ENCODE data around the gene TCEA2. TPM values are rescaled to one million over a fixed set of nuclear protein-coding genes. Genes with fewer than 3 reads are reported as not detected.

Gene TCEA2
- total RNA-seq, 1 experiment from 2014 or later, result 48.3 TPM

DNA sequence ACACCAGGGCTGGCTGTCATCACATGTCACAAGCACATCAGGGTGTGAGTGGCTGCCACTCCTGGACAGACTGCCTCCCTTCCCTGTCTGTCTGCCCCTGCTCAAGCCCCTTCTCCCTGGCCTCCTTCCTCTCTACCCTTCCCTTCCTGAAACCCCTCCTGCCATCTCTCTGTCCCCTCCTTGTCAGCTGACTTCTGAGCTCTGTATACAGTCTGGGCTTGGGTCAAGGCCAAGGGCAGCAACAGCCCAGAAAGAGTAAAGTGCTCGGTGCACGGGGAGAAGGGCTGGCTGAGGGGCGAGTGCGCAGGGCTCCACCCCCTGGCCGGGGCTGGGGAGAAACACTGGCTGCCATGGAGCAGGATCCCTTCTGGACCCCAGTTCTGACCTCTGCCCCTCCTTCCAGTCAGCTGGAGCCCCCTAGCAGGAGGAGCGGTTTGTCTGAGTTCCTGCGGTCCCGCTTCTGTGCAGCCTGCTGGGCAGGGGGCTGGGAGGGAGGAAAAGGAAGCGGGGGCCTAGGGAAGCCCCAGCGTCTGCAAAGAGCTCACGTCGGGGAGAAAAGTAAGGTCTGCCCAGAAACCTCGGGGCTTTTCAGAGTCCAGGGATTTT lies 19.2 kb downstream of the TCEA2 start:
- H3K4me3 Mint-ChIP-seq (ENCODE audit: unreplicated experiment), result peak overlapping the region; percentile 65
- no TSS peak for BruUV-seq (replicated peaks)
- intact Hi-C loops (cut with micrococcal nuclease; ENCODE audit: unreplicated experiment), result no loop called here
- Histone ChIP-seq H3K27me3 (replicated peaks; ENCODE audit: control insufficient read depth, insufficient read depth, low read length) (peaks cover 4% of the 10 kb centered on the region), H3K4me1 (peaks cover 35% of the 10 kb centered on the region), H3K9me3 (no peaks in the 10 kb centered on the region), H3K4me3 (ENCODE audit: low read depth, low read length) (no peak overlapping the region), H3K36me3 (ENCODE audit: control insufficient read depth, insufficient read depth, low read length) (no peaks in the 10 kb centered on the region)
- peaks cover 24% of the 10 kb centered on the region for H3K4me1 Mint-ChIP-seq (ENCODE audit: low read depth, unreplicated experiment)
- H3K9me3 Mint-ChIP-seq (ENCODE audit: unreplicated experiment), result no peaks in the 10 kb centered on the region
- DNase-seq, result no peak
- H3K27ac Mint-ChIP-seq (ENCODE audit: unreplicated experiment), result no peak overlapping the region
- H3K27me3 Mint-ChIP-seq (ENCODE audit: insufficient read depth, unreplicated experiment), result peaks cover 15% of the 10 kb centered on the region
- CTCF ChIA-PET, result interaction anchor here (0.6 to 3.8 kb wide), 8 partner anchors 16 to 102 kb away, joined by 3 to 17 read pairs (median 8); partner anchors contain the start of genes PRPF6 and TCEA2
- peaks cover 6% of the 10 kb centered on the region for H3K36me3 Mint-ChIP-seq (ENCODE audit: insufficient read depth, unreplicated experiment)
- TF ChIP-seq, protein P1, sequence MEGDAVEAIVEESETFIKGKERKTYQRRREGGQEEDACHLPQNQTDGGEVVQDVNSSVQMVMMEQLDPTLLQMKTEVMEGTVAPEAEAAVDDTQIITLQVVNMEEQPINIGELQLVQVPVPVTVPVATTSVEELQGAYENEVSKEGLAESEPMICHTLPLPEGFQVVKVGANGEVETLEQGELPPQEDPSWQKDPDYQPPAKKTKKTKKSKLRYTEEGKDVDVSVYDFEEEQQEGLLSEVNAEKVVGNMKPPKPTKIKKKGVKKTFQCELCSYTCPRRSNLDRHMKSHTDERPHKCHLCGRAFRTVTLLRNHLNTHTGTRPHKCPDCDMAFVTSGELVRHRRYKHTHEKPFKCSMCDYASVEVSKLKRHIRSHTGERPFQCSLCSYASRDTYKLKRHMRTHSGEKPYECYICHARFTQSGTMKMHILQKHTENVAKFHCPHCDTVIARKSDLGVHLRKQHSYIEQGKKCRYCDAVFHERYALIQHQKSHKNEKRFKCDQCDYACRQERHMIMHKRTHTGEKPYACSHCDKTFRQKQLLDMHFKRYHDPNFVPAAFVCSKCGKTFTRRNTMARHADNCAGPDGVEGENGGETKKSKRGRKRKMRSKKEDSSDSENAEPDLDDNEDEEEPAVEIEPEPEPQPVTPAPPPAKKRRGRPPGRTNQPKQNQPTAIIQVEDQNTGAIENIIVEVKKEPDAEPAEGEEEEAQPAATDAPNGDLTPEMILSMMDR (IDR thresholded peaks at IDR 0.05; ENCODE audit: insufficient read depth in 1 of 2, low read depth in 1 of 2, low read length in 1 of 2, severe bottlenecking in 1 of 2, unreplicated experiment in 1 of 2), result no peak
- POLR2A ChIA-PET, result no interaction called here

DNA sequence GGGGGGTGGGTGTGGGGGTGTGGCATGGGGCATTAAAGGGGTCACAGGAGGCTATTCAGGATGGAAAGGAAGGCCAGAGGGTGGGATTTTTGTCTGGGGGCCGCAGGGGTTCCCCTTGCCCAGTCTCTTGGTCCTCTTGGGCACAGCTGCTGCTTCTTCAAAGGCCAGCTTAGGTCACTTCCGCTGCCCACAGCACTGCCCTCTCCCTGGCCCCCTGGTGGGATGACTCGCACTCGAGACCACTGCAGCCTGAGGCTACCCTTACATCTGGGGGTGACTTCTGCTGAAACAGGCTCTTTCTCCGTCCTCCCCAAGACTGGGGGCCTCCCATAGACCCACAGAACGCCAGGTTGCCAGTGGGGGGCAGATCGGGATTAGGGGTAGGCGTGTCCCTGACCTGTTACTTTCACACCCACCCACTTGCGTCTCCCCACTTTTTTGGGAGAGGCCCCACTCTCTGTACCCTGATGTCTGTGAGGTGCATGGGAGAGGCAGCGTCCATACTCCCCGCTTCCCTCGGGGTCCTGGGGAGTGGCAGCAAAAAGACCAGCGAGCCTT lies 19.9 kb downstream of the TCEA2 start:
- H3K27me3 ChIP-seq (replicated peaks; ENCODE audit: control insufficient read depth, insufficient read depth, low read length), result peaks cover 4% of the 10 kb centered on the region
- Mint-ChIP-seq H3K27me3 (ENCODE audit: insufficient read depth, unreplicated experiment) (peaks cover 15% of the 10 kb centered on the region), H3K9me3 (ENCODE audit: unreplicated experiment) (no peaks in the 10 kb centered on the region), H3K4me1 (ENCODE audit: low read depth, unreplicated experiment) (peaks cover 24% of the 10 kb centered on the region), H3K36me3 (ENCODE audit: insufficient read depth, unreplicated experiment) (peaks cover 6% of the 10 kb centered on the region), H3K27ac (ENCODE audit: unreplicated experiment) (no peak overlapping the region), H3K4me3 (ENCODE audit: unreplicated experiment) (peak overlapping the region; percentile 85)
- peaks cover 35% of the 10 kb centered on the region for H3K4me1 ChIP-seq
- no peaks in the 10 kb centered on the region for H3K9me3 ChIP-seq
- intact Hi-C loops (cut with micrococcal nuclease; ENCODE audit: unreplicated experiment), result loop anchor here (1.0 kb wide), 1 partner anchor 37 kb away; no protein-coding TSS in a partner anchor
- no peaks in the 10 kb centered on the region for H3K36me3 ChIP-seq (ENCODE audit: control insufficient read depth, insufficient read depth, low read length)
- BruUV-seq (replicated peaks), result no TSS peak
- no peak for DNase-seq
- ChIA-PET POLR2A (interaction anchor here (0.5 to 0.6 kb wide), 2 partner anchors 102 to 509 kb away, joined by 4 to 5 read pairs; partner anchors contain the start of genes HELZ2 and PRPF6), CTCF (interaction anchor here (0.7 to 3.8 kb wide), 20 partner anchors 10 to 586 kb away, joined by 3 to 49 read pairs (median 5); partner anchors contain the start of genes PCMTD2, PRPF6, SAMD10 and TCEA2)
- TF ChIP-seq, protein P1 (IDR thresholded peaks at IDR 0.05; ENCODE audit: insufficient read depth in 1 of 2, low read depth in 1 of 2, low read length in 1 of 2, severe bottlenecking in 1 of 2, unreplicated experiment in 1 of 2), result no peak
- H3K4me3 ChIP-seq (ENCODE audit: low read depth, low read length), result peak overlapping the region; percentile 63

DNA sequence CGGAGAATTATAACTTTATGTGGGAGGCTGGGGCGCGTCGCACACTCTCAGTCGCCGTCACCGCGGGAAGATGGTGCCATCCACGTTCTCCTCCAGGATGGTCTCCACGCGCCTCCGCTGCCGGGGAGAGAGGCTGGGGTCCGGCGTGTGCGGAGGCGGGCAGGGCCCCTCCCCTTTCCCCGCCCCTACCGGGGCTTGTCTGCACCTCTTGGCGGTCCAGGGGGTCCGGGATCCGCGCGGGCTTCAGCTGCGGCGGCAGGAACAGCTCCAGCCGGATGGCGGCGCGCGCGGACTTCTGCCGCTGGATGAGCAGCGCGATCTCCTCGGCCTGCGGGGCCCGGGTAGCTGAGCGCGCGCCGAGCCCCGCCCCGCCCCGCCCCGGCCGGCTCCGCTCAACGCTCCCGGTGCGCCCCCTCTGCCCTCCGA lies 20.4 kb downstream of the TCEA2 start:
- TF ChIP-seq, protein P1 (IDR thresholded peaks at IDR 0.05; ENCODE audit: insufficient read depth in 1 of 2, low read depth in 1 of 2, low read length in 1 of 2, severe bottlenecking in 1 of 2, unreplicated experiment in 1 of 2), result peak; percentile 88 to 92
- DNase-seq, result peak; percentile 88 to 94
- Mint-ChIP-seq H3K4me3 (ENCODE audit: unreplicated experiment) (peak overlapping the region; percentile 85), H3K27me3 (ENCODE audit: insufficient read depth, unreplicated experiment) (peaks cover 18% of the 10 kb centered on the region), H3K27ac (ENCODE audit: unreplicated experiment) (no peak overlapping the region), H3K4me1 (ENCODE audit: low read depth, unreplicated experiment) (peaks cover 24% of the 10 kb centered on the region), H3K9me3 (ENCODE audit: unreplicated experiment) (no peaks in the 10 kb centered on the region), H3K36me3 (ENCODE audit: insufficient read depth, unreplicated experiment) (peaks cover 11% of the 10 kb centered on the region)
- no TSS peak for BruUV-seq (replicated peaks)
- H3K27me3 ChIP-seq (replicated peaks; ENCODE audit: control insufficient read depth, insufficient read depth, low read length), result peaks cover 4% of the 10 kb centered on the region
- intact Hi-C loops (cut with micrococcal nuclease; ENCODE audit: unreplicated experiment), result loop anchor here (1.0 kb wide), 1 partner anchor 37 kb away; no protein-coding TSS in a partner anchor
- ChIA-PET CTCF (interaction anchor here (0.6 to 3.8 kb wide), 24 partner anchors 10 to 587 kb away, joined by 3 to 49 read pairs (median 4); partner anchors contain the start of genes PCMTD2, PRPF6, SAMD10 and TCEA2), POLR2A (interaction anchor here (0.5 to 0.6 kb wide), 2 partner anchors 103 to 509 kb away, joined by 4 to 5 read pairs; partner anchors contain the start of genes HELZ2 and PRPF6)
- H3K4me3 ChIP-seq (ENCODE audit: low read depth, low read length), result peak overlapping the region; percentile 63
- no peaks in the 10 kb centered on the region for H3K36me3 ChIP-seq (ENCODE audit: control insufficient read depth, insufficient read depth, low read length)
- H3K9me3 ChIP-seq, result no peaks in the 10 kb centered on the region
- peaks cover 31% of the 10 kb centered on the region for H3K4me1 ChIP-seq
